WTC11 (cell line): ENCODE measurements around the gene POLDIP2. TPM values are rescaled to one million over a fixed set of nuclear protein-coding genes. Genes with fewer than 3 reads are reported as not detected.

ENCODE experiments used
- ATAC-seq: fragments of 200-7000 bp; cut with Tn5 transposase; 2 replicates; pipeline ENCODE4 v1.10.0; 2021; ENCODE audit warnings: mild to moderate bottlenecking, moderate library complexity
- CTCF ChIA-PET: fragments of 300-600 bp; sonication (Branson Sonifier 250); formaldehyde crosslinking; loops from one replicate; lab custom pipeline; 2021; ENCODE audit warnings: antibody characterized with exemption; lab: Charles Lee
- POLR2A ChIA-PET: fragments of 350-600 bp; sonication (Branson Sonifier 250); formaldehyde crosslinking; loops from one replicate; lab custom pipeline; 2021; ENCODE audit warnings: antibody characterized with exemption; lab: Charles Lee
- DNase-seq: peaks from one replicate; pipeline ENCODE4 v3.0.0; 2021; ENCODE audit warnings: low spot score
- H3K27ac Mint-ChIP-seq: 2 replicates; pipeline ENCODE4 v1.8.0; 2021; ENCODE audit warnings: mixed read lengths
- H3K27me3 Mint-ChIP-seq: 2 replicates; pipeline ENCODE4 v1.8.0; 2021; ENCODE audit warnings: low read depth, mild to moderate bottlenecking, moderate library complexity, mixed read lengths
- H3K36me3 Mint-ChIP-seq: 2 replicates; pipeline ENCODE4 v1.8.0; 2021; ENCODE audit warnings: mixed read lengths
- H3K4me1 Mint-ChIP-seq: 2 replicates; pipeline ENCODE4 v1.8.0; 2022; ENCODE audit warnings: mixed read lengths
- H3K4me3 Mint-ChIP-seq: 2 replicates; pipeline ENCODE4 v1.8.0; 2021; ENCODE audit warnings: mild to moderate bottlenecking, moderate library complexity, mixed read lengths
- H3K9me3 Mint-ChIP-seq: 2 replicates; pipeline ENCODE4 v1.8.0; 2021; ENCODE audit warnings: mixed read lengths
- ELF4 ChIP-seq: sonication (generic); formaldehyde crosslinking; IDR thresholded peaks from 2 replicates; pipeline ENCODE4 v1.8.1; 2022; ENCODE audit warnings: low read depth, mild to moderate bottlenecking, moderate library complexity, missing genetic modification reagents
- ETV6 ChIP-seq: sonication (generic); formaldehyde crosslinking; IDR thresholded peaks from 2 replicates; pipeline ENCODE4 v1.8.1; 2022; ENCODE audit warnings: mild to moderate bottlenecking, missing genetic modification reagents
- FOXK1 ChIP-seq: sonication (generic); formaldehyde crosslinking; IDR thresholded peaks from 2 replicates; pipeline ENCODE4 v1.8.0; 2022; ENCODE audit warnings: mild to moderate bottlenecking, moderate library complexity, missing genetic modification reagents
- NR1H2 ChIP-seq: sonication (generic); formaldehyde crosslinking; IDR thresholded peaks from 2 replicates; pipeline ENCODE4 v1.9.0; 2021; ENCODE audit warnings: mild to moderate bottlenecking, moderate library complexity, missing genetic modification reagents
- NR3C1 ChIP-seq: sonication (generic); formaldehyde crosslinking; conservative IDR thresholded peaks from 2 replicates; pipeline ENCODE4 v1.8.1; 2023; ENCODE audit warnings: low read depth, mild to moderate bottlenecking, missing genetic modification reagents
- SP1 ChIP-seq: sonication (generic); formaldehyde crosslinking; conservative IDR thresholded peaks from 2 replicates; pipeline ENCODE4 v1.8.1; 2022; ENCODE audit warnings: missing genetic modification reagents
- TEAD4 ChIP-seq: sonication (generic); formaldehyde crosslinking; IDR thresholded peaks from 2 replicates; pipeline ENCODE4 v1.8.0; 2022; ENCODE audit warnings: mild to moderate bottlenecking, missing genetic modification reagents
- TP53 ChIP-seq: sonication (generic); formaldehyde crosslinking; IDR thresholded peaks from 2 replicates; pipeline ENCODE4 v1.8.1; 2023; ENCODE audit warnings: mild to moderate bottlenecking, missing genetic modification reagents
- ZNF671 ChIP-seq: fragments of 250-450 bp; sonication (Bioruptor Pico); IDR thresholded peaks from 2 replicates; pipeline ENCODE4 v1.8.0; 2021; ENCODE audit warnings: mild to moderate bottlenecking
- microRNA-seq: library from miRNA; unstranded; fragments of <30 nt; microRNA quantifications from one replicate; pipeline ENCODE4 v1.2.0, GENCODE V29; 2022; ENCODE audit warnings: borderline number of aligned reads
- total RNA-seq: library from RNA; stranded (reverse); gene quantifications from 3 replicates; pipeline ENCODE4 v1.2.3, GENCODE V29; 2021
- TF ChIP-seq, protein P1 (sequence below): fragments of 250-450 bp; sonication (Bioruptor Pico); IDR thresholded peaks from 2 replicates; pipeline ENCODE4 v1.9.0; 2021; ENCODE audit warnings: mild to moderate bottlenecking
- TF ChIP-seq, protein P2 (sequence below): sonication (generic); formaldehyde crosslinking; IDR thresholded peaks from 2 replicates; pipeline ENCODE4 v1.8.1; 2022; ENCODE audit warnings: low read depth, missing genetic modification reagents, borderline replicate concordance
- TF ChIP-seq, protein P3 (sequence below): sonication (generic); formaldehyde crosslinking; IDR thresholded peaks from 2 replicates; pipeline ENCODE4 v1.8.0; 2022; ENCODE audit warnings: mild to moderate bottlenecking, missing genetic modification reagents
- TF ChIP-seq, protein P4 (sequence below): sonication (generic); formaldehyde crosslinking; IDR thresholded peaks from 2 replicates; pipeline ENCODE4 v1.8.1; 2023; ENCODE audit warnings: mild to moderate bottlenecking, missing genetic modification reagents, moderate library complexity
- TF ChIP-seq, protein P5 (sequence below): sonication (generic); formaldehyde crosslinking; IDR thresholded peaks from 2 replicates; pipeline ENCODE4 v1.8.0; 2023; ENCODE audit warnings: missing genetic modification reagents
- TF ChIP-seq, protein P6 (sequence below): sonication (generic); formaldehyde crosslinking; IDR thresholded peaks from 2 replicates; pipeline ENCODE4 v1.8.0; 2023; ENCODE audit warnings: missing genetic modification reagents, mild to moderate bottlenecking, borderline replicate concordance

The POLDIP2 gene
- total RNA-seq, 1 experiment from 2014 or later: 85.4 TPM

DNA sequence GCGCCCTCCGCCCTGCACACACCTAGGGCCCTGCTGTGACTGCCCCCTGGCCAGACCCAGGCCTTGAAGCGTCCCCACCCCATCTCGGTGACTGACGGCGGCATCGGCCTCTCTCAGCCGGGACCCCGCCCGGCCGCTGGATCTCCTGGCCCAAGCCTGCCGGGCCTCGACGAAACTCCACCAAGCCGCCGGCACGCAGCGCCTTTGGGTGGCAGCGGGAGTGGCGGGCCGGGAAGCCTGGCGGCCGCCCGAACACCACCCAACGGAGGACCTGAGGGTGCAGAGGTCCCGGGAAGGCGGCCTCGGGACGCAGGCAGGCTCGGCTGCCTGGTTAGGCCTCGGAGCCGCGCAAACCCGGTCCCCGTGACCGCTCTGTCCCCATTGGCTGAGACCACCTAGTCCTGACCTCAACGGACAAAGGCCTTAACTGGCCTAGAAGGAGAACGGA lies 50.3 kb downstream of the POLDIP2 start (continued):
- TF ChIP-seq, protein P1, sequence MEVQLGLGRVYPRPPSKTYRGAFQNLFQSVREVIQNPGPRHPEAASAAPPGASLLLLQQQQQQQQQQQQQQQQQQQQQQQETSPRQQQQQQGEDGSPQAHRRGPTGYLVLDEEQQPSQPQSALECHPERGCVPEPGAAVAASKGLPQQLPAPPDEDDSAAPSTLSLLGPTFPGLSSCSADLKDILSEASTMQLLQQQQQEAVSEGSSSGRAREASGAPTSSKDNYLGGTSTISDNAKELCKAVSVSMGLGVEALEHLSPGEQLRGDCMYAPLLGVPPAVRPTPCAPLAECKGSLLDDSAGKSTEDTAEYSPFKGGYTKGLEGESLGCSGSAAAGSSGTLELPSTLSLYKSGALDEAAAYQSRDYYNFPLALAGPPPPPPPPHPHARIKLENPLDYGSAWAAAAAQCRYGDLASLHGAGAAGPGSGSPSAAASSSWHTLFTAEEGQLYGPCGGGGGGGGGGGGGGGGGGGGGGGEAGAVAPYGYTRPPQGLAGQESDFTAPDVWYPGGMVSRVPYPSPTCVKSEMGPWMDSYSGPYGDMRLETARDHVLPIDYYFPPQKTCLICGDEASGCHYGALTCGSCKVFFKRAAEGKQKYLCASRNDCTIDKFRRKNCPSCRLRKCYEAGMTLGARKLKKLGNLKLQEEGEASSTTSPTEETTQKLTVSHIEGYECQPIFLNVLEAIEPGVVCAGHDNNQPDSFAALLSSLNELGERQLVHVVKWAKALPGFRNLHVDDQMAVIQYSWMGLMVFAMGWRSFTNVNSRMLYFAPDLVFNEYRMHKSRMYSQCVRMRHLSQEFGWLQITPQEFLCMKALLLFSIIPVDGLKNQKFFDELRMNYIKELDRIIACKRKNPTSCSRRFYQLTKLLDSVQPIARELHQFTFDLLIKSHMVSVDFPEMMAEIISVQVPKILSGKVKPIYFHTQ (CRISPR knock-in tag): no peak
- TF ChIP-seq, protein P2, sequence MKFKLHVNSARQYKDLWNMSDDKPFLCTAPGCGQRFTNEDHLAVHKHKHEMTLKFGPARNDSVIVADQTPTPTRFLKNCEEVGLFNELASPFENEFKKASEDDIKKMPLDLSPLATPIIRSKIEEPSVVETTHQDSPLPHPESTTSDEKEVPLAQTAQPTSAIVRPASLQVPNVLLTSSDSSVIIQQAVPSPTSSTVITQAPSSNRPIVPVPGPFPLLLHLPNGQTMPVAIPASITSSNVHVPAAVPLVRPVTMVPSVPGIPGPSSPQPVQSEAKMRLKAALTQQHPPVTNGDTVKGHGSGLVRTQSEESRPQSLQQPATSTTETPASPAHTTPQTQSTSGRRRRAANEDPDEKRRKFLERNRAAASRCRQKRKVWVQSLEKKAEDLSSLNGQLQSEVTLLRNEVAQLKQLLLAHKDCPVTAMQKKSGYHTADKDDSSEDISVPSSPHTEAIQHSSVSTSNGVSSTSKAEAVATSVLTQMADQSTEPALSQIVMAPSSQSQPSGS (CRISPR knock-in tag): no peak
- TF ChIP-seq, protein P3, sequence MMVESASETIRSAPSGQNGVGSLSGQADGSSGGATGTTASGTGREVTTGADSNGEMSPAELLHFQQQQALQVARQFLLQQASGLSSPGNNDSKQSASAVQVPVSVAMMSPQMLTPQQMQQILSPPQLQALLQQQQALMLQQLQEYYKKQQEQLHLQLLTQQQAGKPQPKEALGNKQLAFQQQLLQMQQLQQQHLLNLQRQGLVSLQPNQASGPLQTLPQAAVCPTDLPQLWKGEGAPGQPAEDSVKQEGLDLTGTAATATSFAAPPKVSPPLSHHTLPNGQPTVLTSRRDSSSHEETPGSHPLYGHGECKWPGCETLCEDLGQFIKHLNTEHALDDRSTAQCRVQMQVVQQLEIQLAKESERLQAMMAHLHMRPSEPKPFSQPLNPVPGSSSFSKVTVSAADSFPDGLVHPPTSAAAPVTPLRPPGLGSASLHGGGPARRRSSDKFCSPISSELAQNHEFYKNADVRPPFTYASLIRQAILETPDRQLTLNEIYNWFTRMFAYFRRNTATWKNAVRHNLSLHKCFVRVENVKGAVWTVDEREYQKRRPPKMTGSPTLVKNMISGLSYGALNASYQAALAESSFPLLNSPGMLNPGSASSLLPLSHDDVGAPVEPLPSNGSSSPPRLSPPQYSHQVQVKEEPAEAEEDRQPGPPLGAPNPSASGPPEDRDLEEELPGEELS (CRISPR knock-in tag): no peak
- no peak for TF ChIP-seq ETV6 (CRISPR knock-in tag)
- TF ChIP-seq NR1H2 (CRISPR knock-in tag): no peak
- TF ChIP-seq, protein P4, sequence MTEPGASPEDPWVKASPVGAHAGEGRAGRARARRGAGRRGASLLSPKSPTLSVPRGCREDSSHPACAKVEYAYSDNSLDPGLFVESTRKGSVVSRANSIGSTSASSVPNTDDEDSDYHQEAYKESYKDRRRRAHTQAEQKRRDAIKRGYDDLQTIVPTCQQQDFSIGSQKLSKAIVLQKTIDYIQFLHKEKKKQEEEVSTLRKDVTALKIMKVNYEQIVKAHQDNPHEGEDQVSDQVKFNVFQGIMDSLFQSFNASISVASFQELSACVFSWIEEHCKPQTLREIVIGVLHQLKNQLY: no peak
- TF ChIP-seq, protein P5, sequence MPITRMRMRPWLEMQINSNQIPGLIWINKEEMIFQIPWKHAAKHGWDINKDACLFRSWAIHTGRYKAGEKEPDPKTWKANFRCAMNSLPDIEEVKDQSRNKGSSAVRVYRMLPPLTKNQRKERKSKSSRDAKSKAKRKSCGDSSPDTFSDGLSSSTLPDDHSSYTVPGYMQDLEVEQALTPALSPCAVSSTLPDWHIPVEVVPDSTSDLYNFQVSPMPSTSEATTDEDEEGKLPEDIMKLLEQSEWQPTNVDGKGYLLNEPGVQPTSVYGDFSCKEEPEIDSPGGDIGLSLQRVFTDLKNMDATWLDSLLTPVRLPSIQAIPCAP: no peak
- no peak for TF ChIP-seq NR3C1 (CRISPR knock-in tag)

DNA sequence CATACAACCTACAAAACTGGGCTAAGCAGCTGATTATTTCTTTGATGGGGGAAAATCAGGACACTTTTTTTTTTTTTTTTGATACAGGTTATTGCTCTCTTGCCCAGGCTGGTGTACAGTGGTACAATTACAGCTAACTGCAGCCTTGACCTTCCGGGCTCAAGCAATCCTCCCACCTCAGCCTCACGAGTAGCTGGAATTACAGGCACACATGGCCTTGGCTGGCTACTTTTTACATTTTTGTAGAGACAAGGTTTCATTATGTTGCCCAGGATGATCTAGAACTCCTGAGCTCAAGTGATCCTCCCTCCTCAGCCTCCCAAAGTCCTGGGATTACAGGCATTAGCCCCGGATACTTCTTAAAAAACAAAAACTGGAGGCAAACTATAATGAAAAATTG lies 58.9 kb downstream of the POLDIP2 start:
- DNase-seq: no peak
- ChIA-PET CTCF (interaction anchor here (0.6 kb wide), 1 partner anchor 16 kb away, joined by 3 read pairs; no protein-coding TSS in a partner anchor), POLR2A (no interaction called here)
- no peaks in the 10 kb centered on the region for H3K36me3 Mint-ChIP-seq
- H3K27ac Mint-ChIP-seq: no peak overlapping the region
- H3K4me1 Mint-ChIP-seq: peaks cover 5% of the 10 kb centered on the region; the same call in 1 of the 2 replicates
- ATAC-seq: no peak
- H3K27me3 Mint-ChIP-seq: peaks cover 5% of the 10 kb centered on the region; the same call in 1 of the 2 replicates
- H3K4me3 Mint-ChIP-seq: no peak overlapping the region
- TF ChIP-seq, protein P6, sequence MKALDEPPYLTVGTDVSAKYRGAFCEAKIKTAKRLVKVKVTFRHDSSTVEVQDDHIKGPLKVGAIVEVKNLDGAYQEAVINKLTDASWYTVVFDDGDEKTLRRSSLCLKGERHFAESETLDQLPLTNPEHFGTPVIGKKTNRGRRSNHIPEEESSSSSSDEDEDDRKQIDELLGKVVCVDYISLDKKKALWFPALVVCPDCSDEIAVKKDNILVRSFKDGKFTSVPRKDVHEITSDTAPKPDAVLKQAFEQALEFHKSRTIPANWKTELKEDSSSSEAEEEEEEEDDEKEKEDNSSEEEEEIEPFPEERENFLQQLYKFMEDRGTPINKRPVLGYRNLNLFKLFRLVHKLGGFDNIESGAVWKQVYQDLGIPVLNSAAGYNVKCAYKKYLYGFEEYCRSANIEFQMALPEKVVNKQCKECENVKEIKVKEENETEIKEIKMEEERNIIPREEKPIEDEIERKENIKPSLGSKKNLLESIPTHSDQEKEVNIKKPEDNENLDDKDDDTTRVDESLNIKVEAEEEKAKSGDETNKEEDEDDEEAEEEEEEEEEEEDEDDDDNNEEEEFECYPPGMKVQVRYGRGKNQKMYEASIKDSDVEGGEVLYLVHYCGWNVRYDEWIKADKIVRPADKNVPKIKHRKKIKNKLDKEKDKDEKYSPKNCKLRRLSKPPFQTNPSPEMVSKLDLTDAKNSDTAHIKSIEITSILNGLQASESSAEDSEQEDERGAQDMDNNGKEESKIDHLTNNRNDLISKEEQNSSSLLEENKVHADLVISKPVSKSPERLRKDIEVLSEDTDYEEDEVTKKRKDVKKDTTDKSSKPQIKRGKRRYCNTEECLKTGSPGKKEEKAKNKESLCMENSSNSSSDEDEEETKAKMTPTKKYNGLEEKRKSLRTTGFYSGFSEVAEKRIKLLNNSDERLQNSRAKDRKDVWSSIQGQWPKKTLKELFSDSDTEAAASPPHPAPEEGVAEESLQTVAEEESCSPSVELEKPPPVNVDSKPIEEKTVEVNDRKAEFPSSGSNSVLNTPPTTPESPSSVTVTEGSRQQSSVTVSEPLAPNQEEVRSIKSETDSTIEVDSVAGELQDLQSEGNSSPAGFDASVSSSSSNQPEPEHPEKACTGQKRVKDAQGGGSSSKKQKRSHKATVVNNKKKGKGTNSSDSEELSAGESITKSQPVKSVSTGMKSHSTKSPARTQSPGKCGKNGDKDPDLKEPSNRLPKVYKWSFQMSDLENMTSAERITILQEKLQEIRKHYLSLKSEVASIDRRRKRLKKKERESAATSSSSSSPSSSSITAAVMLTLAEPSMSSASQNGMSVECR: no peak
- TF ChIP-seq ELF4: no peak
- TF ChIP-seq FOXK1 (CRISPR knock-in tag): no peak
- TF ChIP-seq SP1 (CRISPR knock-in tag): no peak
- no peak for TF ChIP-seq TEAD4 (CRISPR knock-in tag)
- TF ChIP-seq ZNF671: no peak
- TF ChIP-seq TP53 (CRISPR knock-in tag): no peak
- no peaks in the 10 kb centered on the region for H3K9me3 Mint-ChIP-seq

Small RNA genes lying within 50 kb of the gene (microRNA-seq; reads per million reads assigned to microRNA genes)
- 2.1 reads per million for gene MIR4723

Other genes starting within 250 kb of the POLDIP2 start
- gene TMEM97, start 38.3 kb downstream of the POLDIP2 start, total RNA-seq: 68.0 to 86.5 TPM (median 83.1 TPM) in 3 replicates
- gene IFT20, start 22.1 kb downstream of the POLDIP2 start, total RNA-seq: 17.6 to 19.3 TPM (median 18.3 TPM) in 3 replicates
- gene TNFAIP1, start 21.8 kb downstream of the POLDIP2 start, total RNA-seq: 16.9 to 21.3 TPM (median 17.1 TPM) in 3 replicates
- not detected in 3 replicates for gene SEBOX, start 7.7 kb upstream of the POLDIP2 start, total RNA-seq
- 0.82 to 1.6 TPM (median 1.3 TPM) in 3 replicates for gene VTN, start 12.8 kb upstream of the POLDIP2 start, total RNA-seq
- gene SARM1, start 14.2 kb upstream of the POLDIP2 start, total RNA-seq: 3.8 to 4.7 TPM (median 4.7 TPM) in 3 replicates
- 5.7 to 6.7 TPM (median 6.6 TPM) in 3 replicates for gene SLC46A1, start 48.7 kb upstream of the POLDIP2 start, total RNA-seq
- gene SLC13A2, start 116.1 kb upstream of the POLDIP2 start, total RNA-seq: not detected in 3 replicates
- not detected in 3 replicates for gene FOXN1, start 148.8 kb upstream of the POLDIP2 start, total RNA-seq
- gene UNC119, start 195.1 kb upstream of the POLDIP2 start, total RNA-seq: 53.3 to 59.6 TPM (median 54.6 TPM) in 3 replicates
- 50.6 to 55.0 TPM (median 54.6 TPM) in 3 replicates for gene PIGS, start 214.0 kb upstream of the POLDIP2 start, total RNA-seq
- gene ALDOC, start 219.4 kb upstream of the POLDIP2 start, total RNA-seq: 73.5 to 95.7 TPM (median 94.2 TPM) in 3 replicates
- gene SPAG5, start 241.5 kb upstream of the POLDIP2 start, total RNA-seq: 120 to 146 TPM (median 125 TPM) in 3 replicates